GM08714 (cell line): Measurements from ENCODE around the gene TSPAN9.

ENCODE experiments used
- H3K4me3 ChIP-seq: fragments of 200-500 bp; sonication (Bioruptor generic); 2 replicates; pipeline ENCODE4 v1.5.1; 2014; ENCODE audit warnings: mild to moderate bottlenecking, low read length, inconsistent platforms
- ZNF274 ChIP-seq: IDR thresholded peaks from 2 replicates; pipeline ENCODE4 v1.6.1; 2012; ENCODE audit warnings: mild to moderate bottlenecking, low read depth, low read length

The TSPAN9 gene

DNA sequence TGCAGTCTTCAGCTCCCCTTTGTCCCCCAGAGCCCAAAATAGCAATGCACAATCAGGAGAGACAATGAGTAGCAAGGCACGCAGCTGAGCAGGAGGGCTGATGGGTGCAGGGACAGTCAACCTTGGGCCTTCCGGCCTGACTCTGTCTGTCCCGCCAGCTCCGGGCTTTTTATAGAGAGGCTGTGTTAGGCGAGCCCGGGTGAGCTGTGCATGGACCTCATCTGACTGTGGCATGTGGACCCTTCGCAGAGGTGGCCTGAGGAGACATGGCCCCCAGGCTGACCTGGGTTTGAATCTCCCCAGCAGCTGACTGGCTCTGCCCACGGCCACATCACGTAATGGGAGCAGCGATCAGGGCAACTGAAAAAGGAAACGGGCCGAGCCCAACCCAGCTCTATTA, 177.9 kb downstream of the TSPAN9 start:
- TF ChIP-seq ZNF274, result no peak
- no peak overlapping the region for H3K4me3 ChIP-seq

DNA sequence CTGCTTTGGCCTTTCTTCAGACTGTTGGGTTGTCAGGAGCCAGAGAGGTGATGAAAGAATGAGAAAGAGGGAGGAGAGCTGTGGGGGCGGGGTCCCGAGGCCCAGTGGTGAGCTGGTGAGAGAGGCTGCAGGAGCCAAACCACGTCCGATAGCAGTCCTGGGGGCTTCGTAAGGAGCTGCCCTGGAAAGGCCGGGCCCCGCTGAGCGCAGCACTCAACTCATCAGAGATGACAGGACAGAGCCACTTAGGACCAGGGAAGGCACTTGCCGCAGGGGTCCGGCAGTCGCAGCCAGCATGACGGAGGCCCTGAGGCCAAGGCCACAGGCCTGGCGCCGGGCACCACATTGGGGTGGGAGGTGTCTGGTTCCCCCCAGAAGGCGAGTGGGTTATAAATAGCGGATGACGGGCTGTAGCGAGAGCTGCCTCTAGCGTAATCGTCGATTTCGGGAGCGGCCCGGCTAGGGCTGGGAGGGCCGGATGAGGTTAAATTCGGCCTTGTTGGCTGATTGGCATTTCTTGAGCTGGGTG, 179.0 kb downstream of the TSPAN9 start:
- no peak for TF ChIP-seq ZNF274
- H3K4me3 ChIP-seq, result no peak overlapping the region

DNA sequence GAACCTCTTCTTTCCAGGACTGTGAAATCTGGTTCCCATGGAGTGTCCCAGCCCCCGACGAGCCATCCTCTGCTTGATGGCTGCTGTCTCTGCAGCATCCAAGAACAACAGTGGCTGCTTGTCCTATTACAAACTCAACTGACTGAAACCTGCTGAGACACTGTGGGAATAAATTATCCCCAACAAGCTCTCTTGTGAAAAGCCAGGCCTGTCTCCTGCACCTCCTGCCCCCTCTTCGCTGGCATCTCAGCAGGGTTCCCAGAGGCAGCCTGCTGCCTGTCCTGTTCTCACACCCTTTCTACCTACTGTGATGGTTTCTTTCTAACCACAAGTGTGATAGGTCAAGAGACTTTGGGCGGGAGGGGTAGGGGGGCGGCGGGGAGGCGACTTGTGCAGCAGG, 180.2 kb downstream of the TSPAN9 start:
- TF ChIP-seq ZNF274, result no peak
- no peak overlapping the region for H3K4me3 ChIP-seq

DNA sequence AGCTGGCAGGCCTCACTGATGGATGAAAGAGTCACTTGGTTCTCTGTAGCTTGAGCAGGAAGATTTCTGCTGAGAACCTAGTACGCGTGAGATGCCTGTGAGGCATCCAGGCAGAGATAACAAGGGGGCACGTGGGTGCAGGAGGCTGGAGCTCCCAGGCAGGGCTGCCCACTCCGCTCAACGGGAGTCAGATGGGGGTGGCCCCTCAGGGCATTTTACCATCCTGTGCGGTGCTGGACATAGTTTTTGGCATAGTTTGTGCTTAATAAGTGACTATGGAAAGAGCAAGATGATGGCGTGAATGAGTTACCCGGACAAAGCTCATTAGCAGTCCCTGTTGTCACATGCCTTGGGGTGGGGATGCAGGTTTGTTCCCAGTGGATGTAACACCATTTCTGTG, 182.8 kb downstream of the TSPAN9 start:
- TF ChIP-seq ZNF274, result no peak

DNA sequence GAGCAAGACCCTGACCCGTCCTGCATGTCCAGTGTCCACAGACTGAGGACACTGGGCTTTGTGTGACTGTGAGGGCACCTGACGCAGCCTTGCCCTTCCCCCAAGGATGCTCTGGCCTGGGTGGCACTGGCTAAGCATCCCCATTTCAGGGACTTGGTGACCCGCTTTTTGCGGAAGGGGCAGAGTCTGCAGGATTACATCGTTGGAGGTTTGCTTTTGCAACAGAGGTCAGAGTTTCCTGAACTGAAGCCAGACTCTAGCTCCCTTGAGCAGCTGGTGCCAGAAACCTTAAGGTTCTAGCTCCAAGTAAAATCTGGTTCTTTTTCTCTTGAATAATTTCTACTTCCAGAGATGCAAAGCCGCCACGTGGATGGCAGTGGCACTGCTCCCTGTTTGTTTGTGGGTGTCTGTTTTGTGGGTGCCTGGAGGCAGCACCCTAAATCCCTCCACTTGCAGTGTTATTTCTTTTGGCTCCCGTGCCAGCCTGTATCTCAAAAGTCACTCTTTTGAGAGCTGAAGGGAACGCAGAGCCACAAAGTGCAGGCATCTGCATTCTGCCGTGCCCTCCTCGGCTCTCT, 184.7 kb downstream of the TSPAN9 start:
- no peak for TF ChIP-seq ZNF274

More for the DNA sequence above, 182.8 kb downstream of the TSPAN9 start:
- no peak overlapping the region for H3K4me3 ChIP-seq

DNA sequence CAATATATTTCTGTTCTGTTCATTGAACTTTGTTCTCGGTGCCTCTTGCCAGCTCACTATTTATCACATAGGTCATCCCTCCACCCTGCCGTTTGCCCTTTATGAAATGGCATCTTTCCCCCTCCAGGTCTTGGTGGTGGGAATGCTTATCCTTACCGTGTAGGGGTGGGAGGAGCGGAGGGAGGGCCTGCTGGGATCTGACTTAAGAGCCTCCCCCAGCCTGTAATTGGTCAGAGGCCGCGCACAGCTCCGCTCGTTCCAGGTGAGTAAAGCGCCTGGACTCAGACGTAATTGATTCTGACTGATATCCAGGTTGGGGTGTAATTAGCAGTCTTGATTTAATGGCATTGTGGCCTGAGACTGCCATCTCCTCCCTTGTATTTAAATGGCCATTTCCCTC, 185.3 kb downstream of the TSPAN9 start:
- no peak overlapping the region for H3K4me3 ChIP-seq
- no peak for TF ChIP-seq ZNF274

More for the DNA sequence above, 184.7 kb downstream of the TSPAN9 start:
- no peak overlapping the region for H3K4me3 ChIP-seq

DNA sequence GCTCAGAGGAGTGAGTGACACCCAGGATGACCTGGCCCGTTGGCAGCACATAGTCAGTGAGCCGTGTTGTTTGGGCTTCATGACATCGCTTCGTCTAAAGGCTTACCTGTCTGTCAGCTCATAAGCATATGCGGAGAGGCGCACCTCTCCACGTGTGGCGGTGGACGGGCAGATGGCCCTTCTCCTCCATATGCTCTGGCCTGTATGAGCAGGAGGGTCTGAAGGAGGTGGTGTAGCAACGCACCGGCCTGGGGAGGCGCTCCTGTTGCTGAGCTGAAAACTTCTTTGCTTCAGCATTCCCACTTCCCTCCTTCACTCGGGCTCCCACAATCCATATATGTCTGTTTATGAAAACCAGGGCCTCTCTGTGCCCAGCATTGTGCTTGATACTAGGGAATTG, 186.1 kb downstream of the TSPAN9 start:
- no peak overlapping the region for H3K4me3 ChIP-seq
- TF ChIP-seq ZNF274, result no peak

DNA sequence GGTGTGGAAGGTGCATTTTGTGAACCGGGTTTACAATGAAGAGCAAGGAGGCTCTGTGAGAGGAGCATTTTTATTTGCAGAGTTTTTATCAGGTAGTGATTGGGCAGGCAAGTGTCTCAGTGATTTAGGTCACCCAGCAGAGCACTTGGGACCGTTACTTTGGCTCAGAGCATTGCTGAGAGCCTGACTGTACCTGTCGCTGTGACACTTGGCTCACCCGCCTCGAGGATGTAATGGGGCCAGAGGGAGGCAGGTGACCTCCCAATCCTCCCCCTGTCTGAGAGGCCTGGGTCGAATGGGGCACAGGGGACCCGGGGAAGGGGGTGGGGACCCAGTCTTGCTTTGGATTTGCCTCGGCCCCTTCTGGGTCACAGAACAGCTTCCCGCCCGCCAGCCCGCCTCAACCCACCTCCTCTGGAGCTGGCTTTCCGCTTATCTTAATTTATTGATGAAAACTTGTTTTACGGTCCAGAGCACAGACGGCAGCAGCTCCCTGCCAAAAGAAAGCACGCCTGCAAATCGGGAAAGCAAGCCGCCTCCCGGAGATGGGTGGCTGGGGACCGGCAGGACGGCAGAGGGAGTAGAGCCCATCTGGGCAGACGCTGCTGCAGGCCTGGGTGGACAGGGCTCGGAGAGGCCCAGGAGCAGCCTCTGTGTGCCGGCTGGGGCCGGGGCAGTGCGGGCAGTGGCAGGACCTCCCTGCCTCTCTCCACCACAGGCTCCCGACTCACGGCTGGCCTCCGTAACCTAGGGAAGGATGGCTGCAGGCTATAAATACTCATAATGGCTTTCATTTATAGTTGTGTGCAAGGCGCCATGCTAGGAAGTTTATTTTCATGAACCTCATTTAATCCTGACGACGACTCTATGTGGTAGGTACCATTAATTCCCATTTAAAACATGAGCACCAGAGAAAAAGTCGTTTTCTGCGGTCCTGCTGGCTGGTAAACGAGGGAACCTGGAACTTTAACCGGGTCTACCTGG, 187.1 kb downstream of the TSPAN9 start:
- no peak overlapping the region for H3K4me3 ChIP-seq
- no peak for TF ChIP-seq ZNF274

DNA sequence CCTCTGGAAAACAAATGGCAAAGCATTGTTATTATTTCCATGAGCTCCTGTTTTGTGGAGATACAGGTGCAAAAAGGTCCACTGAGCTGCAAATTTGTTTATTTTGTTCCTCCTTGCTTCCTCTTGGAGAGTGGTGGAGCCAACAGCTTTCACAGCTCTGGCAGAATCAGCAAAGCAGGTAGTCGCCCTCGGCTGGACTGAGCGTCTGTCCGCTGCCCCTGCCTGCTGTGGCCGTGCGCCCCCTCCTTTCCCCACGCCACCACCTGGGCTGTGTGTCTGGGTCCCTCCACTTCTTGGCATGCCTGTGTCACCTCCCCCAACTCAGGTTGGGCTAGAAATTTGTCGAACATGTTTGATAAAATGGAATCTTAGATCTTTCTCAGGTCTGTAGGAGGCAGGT, 188.2 kb downstream of the TSPAN9 start:
- H3K4me3 ChIP-seq, result no peak overlapping the region
- TF ChIP-seq ZNF274, result no peak

DNA sequence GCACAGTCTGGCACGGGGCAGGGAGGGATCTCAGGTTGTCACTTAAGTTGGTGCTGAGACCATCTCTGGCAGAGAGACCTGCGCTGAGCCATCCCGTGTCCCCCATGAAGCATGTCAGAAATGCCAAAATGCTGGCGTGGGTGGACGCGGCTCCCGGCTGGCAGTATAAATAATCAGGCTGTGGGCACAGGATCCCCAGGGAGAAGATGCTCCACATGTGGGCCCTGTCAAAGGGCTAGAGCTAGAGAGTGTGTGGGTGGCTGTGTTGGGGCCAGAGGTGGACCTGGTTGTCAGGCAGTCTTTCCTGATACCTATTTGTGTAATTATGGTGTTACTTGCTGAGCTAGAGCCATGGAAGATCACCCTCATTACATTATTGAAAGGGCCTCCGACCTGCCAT, 189.5 kb downstream of the TSPAN9 start:
- no peak for TF ChIP-seq ZNF274
- H3K4me3 ChIP-seq, result no peak overlapping the region

DNA sequence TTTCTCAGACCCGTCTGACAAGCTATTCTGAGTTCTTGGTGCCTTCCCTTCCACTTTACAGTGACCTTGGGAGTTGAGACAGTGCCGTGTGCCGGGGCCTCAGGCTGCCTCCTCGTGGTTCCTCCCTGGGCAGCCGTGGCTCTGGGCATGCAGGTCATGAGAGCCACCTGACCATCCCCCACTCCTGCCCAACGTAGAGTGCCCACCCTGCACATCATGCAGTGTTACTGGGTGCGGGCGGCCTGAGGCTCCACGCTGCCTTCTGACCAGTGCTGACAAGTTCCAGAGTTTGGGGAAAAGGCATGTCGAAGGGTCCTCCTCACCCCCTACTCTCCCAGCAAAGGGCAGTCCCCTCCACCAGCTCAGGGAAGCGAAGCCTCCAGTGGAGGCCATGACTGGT, 190.5 kb downstream of the TSPAN9 start:
- TF ChIP-seq ZNF274, result no peak
- no peak overlapping the region for H3K4me3 ChIP-seq

DNA sequence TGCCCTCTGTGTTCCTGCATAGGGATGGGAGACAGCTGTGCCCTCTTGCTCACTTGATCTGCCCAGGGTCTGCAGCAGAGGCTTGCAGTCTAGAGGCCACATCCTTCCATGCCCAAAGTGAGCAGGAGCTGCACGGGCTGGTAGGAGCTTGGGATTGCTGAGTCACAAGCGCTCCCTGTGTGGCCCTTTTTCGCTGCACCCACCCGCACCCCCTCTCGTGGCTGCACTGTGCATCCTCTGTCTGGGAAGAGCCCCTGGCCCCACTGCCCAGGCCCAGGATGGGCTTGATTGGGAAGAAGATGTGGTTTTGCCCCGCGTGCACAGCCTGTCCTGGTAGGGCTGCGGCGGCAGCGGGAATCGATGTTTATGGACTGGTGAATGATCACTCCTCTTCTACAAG, 192.4 kb downstream of the TSPAN9 start:
- no peak for TF ChIP-seq ZNF274
- H3K4me3 ChIP-seq, result no peak overlapping the region

DNA sequence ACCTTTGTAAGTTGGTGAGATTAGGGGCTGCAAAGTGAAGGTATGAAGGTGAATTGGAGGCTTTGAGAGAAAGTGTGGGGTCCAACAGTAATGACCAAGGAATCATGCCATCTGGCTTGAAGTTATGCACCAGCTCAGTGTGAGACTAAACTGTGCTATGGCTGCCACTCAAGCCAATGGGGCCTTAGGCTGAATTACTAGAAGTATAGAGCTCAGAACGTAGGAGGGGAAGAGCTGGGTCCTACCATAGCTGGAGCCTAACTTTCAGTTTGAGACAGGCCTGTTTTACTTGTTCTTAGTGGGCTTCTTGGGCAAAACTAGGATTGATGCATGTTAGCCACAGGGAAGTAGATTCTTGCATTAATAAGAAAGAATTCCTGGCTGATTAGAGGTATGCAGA, 194.0 kb downstream of the TSPAN9 start:
- no peak overlapping the region for H3K4me3 ChIP-seq

DNA sequence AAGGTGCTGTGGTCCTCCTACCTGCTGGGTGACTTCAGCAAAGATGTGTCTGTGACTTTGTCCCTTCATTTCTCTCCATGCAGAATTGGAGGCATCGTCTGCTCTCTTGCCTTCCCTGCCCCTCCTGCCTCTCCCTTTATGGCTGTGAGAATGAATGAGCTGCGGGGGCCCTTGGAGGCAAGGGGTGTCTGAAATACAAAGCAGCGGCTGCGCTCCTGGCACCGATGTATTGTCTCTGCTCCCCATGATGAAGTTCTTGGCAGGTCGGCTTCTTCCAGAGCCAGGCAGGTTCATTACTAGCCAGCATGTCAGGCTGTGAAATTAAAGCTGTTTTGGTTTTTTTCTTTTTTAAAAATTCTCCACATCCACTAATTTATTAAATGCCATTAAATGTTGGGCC, 194.5 kb downstream of the TSPAN9 start:
- no peak overlapping the region for H3K4me3 ChIP-seq
- TF ChIP-seq ZNF274, result no peak

More for the DNA sequence above, 194.0 kb downstream of the TSPAN9 start:
- TF ChIP-seq ZNF274, result no peak

DNA sequence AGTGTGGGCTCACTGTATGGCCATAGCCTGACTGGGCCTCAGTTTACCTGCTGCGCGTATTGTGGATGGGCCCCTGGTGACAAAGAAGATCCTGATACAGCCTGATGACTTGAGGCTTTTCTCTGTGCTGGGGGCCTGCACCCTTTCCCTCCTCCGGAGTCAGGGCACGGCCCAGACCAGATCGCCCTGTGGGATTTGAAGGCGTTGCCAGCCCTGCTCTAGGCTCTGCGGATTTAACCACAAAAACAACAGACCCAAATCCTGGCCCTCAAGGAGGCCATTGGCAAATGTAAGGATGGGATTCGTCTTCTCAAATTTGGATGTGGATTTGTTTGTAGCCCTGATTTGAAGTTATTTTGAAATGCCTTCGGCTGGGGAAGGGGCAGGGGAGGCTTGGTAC, 195.8 kb downstream of the TSPAN9 start:
- no peak for TF ChIP-seq ZNF274
- no peak overlapping the region for H3K4me3 ChIP-seq
